GM10266 (cell line): Measurements from ENCODE around the gene RPS6KA2.

Experiments used
- DNase-seq: peaks from one replicate; pipeline ENCODE4 v3.0.0; 2012; ENCODE audit errors: extremely low spot score
- TF ChIP-seq, protein P1 (sequence below): IDR thresholded peaks from 2 replicates; pipeline ENCODE4 v1.5.1; 2012; ENCODE audit warnings: mild to moderate bottlenecking, low read depth; ENCODE audit not compliant: control insufficient read depth, insufficient read depth; ENCODE audit errors: missing control alignments

The RPS6KA2 gene

DNA sequence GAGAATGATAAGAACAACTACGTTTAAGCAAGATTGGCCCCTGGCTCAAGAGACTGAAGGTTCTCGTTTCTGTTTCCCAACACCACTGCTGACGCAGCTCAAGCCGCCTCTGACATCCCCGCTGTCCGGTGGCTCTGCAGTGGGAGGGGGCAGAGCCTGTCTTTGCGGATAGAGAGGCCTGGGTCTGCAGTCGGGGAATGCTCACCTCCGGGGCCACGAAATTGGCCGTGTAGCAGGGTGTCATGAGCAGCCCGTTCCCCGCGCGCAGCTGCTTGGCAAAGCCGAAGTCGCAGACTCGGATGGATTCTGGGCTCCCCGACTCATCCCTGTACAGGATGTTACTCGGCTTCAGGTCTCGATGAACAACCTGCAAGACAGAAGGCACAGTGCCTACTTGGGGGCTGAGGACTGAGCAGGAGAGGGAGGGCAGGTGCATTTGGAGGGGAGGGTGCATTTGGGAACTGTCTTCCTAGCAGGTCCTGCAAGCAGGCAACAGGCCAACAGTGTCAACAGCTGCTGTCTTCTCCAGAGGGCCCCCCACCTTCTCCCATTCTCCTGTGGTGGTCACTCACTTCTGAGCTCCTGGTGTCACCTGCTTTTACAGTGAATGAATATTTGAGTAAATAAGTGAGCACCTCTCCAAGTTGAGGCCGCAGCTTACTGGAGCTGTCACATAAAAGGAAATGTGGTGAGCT is 203.9 kb downstream of the RPS6KA2 start:
- TF ChIP-seq, protein P1, sequence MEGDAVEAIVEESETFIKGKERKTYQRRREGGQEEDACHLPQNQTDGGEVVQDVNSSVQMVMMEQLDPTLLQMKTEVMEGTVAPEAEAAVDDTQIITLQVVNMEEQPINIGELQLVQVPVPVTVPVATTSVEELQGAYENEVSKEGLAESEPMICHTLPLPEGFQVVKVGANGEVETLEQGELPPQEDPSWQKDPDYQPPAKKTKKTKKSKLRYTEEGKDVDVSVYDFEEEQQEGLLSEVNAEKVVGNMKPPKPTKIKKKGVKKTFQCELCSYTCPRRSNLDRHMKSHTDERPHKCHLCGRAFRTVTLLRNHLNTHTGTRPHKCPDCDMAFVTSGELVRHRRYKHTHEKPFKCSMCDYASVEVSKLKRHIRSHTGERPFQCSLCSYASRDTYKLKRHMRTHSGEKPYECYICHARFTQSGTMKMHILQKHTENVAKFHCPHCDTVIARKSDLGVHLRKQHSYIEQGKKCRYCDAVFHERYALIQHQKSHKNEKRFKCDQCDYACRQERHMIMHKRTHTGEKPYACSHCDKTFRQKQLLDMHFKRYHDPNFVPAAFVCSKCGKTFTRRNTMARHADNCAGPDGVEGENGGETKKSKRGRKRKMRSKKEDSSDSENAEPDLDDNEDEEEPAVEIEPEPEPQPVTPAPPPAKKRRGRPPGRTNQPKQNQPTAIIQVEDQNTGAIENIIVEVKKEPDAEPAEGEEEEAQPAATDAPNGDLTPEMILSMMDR = no peak
- no peak for DNase-seq

DNA sequence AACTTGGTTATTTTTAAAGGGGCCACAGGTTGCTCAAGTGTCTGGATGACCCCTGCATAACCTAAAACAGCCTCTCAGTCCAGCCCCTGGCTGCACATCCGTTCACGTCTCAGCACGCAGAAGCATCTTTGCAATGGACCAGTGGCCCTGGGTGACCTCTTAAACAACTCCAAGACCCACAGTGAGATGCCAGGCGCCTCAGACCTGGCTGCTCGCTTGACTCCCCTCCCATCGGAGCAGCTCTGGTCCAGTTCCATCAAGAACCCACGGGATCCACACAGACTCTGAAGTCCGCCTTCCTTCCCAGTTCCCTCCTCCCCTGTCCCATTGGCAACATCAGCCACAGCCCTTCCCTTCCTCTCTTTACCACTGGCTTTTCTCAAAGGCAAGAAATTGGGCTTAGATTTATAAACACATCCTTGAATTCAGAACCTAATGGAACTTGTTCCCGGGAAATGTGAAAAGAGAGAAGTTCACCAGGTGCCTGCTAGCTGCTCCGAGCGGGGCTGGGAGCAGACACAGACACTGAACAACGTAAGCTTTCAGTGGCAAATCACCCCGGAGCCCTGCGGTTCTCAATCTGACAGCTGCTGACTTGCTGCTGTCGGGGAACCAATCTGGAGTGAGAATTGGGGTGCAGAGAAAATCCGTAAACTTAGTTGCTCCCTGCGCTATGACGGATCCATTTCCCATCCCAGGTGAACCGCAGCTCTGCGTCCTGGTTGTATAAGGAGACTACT is 204.7 kb downstream of the RPS6KA2 start:
- TF ChIP-seq, protein P1 = no peak
- DNase-seq = no peak

DNA sequence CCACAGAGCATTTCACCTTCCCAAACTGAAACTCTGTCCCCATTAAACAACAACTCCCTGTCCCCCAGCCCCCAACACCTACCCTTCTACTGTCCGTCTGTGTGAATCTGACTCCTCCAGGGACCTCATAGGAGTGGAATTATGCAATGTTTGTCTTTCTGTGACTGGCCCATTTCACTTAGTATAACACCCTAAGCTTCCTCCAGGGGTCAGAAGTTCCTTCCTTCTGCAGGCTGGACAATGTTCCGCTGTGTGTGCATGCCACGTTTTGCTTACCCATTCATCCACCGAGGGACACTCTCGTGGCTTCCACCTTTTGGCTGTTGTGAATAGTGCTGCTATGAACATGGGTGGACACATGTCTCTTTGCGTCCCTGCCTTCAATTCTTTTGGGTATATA is 206.7 kb downstream of the RPS6KA2 start:
- TF ChIP-seq, protein P1 = no peak
- no peak for DNase-seq

DNA sequence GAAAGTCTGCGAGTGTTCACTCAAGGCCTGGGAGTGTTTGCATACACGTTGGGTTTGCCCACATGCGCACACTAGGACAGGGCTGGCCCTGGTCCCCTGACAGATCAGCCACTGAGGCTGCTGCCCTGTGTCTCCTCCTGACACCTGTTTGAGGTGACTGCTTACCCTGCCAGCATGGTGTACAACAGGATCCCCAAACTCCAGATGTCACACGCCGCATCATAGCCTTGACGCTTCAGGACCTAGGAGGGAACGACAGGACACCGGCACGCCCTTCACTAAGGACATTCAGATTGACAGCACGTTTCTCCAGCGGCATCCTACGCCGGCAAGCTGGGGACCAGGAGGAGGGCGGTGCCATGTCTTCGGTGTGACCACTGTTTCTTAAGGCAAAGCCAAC is 207.3 kb downstream of the RPS6KA2 start:
- TF ChIP-seq, protein P1 = no peak
- DNase-seq = no peak

DNA sequence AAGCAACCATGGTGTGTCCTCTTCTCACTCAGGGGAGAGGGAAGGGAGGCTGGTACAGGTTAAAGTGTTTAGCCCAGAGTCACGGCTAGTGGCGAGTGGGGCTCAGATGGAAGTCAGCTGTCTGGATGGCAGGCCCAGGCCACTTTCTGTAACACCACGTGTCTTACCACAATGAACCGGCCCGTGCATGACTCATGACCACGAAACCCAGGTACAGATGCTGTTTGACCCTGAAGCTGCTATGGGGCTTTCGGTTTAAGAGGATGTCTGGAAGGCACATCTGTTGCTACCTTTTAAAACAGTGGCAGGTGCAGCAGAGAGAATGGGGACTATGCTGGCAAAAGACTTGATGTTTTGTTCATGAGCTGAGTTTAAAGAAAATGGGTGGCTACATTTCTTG is 207.8 kb downstream of the RPS6KA2 start:
- no peak for DNase-seq

DNA sequence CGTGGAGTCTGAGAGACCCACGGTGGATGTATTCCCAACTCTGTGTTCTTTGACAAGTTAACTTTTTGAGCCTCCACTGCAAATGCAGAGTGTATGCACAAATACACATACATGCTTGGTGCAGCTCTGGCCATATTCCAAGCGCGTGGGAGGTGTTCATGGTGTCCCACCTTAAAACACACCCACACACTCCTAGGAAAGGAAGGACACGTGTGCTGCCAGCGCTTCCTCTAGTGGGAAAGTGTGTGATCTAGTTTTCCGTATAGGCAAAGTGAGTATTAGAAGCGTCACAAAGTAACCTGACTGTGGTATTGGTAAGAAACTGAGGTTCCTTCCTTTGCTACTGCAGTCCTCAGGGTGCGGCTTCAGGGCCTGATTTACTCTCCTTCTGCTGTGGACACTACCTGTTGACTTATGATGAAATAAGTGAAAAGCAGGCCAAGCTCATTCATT is 208.3 kb downstream of the RPS6KA2 start:
- TF ChIP-seq, protein P1 = no peak

More for the DNA sequence above, 207.8 kb downstream of the RPS6KA2 start:
- TF ChIP-seq, protein P1 = no peak

DNA sequence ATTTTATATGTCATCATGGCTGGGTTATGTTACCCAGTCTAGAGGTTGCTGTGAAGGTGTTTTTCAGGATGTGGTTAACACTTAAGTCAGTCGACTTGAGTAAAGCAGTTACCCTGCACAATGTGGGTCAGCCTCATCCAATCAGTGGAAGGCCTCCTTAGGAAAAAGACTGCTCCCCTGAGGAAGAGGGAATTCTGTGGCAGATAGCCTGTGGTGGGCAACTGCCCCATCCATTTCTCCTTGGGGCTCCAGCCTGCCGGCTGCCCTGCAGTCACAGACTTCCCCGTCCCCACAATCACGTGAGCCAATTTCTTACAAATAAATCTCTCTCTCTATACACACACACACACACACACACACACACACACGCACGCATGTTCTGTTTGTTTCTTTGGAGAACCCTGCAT is 209.8 kb downstream of the RPS6KA2 start:
- no peak for DNase-seq
- TF ChIP-seq, protein P1 = no peak

More for the DNA sequence above, 208.3 kb downstream of the RPS6KA2 start:
- DNase-seq = no peak
